Measurements from ENCODE around the gene HOATZ.

HOATZ gene

DNA sequence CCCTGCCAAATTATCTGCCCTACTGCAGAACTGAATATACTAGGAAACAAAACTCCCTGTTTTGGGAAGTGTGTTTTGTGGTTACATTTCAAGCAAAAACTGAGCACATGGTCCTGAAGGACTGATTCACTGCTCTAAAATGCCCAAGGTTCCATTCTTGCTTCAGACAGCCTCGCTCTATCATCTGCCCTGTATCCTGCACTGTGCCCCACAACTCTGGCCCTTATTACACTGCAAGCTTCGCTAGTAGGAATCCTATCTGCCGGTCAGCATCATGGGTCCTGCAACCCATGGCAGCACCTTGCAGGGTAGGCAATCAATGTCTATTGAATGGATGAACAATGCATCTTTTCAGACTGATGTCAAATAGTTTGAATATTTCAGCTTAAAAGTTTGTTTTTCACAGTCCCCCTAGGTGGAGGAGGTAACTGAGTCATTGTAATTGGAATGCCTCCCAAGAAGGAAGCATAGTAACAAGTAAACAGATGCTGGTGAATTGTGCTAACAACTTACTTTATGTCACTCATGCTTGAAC is 47.3 kb downstream of the HOATZ start:
- no peak for DNase-seq (ENCODE audit: low read depth)
- TF ChIP-seq, protein P1, sequence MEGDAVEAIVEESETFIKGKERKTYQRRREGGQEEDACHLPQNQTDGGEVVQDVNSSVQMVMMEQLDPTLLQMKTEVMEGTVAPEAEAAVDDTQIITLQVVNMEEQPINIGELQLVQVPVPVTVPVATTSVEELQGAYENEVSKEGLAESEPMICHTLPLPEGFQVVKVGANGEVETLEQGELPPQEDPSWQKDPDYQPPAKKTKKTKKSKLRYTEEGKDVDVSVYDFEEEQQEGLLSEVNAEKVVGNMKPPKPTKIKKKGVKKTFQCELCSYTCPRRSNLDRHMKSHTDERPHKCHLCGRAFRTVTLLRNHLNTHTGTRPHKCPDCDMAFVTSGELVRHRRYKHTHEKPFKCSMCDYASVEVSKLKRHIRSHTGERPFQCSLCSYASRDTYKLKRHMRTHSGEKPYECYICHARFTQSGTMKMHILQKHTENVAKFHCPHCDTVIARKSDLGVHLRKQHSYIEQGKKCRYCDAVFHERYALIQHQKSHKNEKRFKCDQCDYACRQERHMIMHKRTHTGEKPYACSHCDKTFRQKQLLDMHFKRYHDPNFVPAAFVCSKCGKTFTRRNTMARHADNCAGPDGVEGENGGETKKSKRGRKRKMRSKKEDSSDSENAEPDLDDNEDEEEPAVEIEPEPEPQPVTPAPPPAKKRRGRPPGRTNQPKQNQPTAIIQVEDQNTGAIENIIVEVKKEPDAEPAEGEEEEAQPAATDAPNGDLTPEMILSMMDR (IDR thresholded peaks at IDR 0.05; ENCODE audit: control insufficient read depth, extremely low read depth, insufficient read depth): no peak
- H3K4me3 ChIP-seq (ENCODE audit: low read depth, low read length): no peak overlapping the region

DNA sequence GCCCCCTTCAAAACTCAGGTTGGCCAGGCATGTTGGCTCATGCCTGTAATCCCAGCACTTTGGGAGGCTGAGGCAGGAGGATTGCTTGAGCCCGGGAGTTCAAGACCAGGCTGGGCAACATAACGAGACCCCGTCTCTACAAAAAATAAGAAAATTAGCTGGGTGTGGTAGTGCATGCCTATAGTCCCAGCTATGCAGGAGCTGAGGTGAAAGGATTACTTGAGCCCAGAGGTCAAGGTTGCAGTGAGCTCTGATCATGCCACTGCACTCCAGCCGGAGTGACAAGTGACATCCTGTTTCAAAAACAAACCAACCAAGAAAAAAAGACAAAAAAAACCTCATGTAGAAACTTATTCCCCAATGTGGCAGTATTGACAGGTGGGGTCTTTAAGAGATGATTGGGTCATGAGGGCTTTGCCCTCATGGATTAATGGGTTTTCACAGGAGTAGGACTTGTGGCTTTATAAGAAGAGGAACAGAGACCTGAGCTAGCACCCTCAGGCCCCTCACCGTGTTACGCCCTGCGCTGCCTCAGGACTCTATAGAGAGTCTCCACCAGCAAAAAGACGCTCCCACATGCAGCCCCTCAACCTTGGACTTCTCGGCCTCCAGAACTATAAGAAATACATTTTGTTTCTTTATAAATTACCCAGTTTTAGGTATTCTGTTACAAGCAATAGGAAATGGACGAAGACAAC is 48.3 kb downstream of the HOATZ start:
- H3K4me3 ChIP-seq (ENCODE audit: low read depth, low read length): no peak overlapping the region
- TF ChIP-seq, protein P1 (IDR thresholded peaks at IDR 0.05; ENCODE audit: control insufficient read depth, extremely low read depth, insufficient read depth): no peak
- no peak for DNase-seq (ENCODE audit: low read depth)

DNA sequence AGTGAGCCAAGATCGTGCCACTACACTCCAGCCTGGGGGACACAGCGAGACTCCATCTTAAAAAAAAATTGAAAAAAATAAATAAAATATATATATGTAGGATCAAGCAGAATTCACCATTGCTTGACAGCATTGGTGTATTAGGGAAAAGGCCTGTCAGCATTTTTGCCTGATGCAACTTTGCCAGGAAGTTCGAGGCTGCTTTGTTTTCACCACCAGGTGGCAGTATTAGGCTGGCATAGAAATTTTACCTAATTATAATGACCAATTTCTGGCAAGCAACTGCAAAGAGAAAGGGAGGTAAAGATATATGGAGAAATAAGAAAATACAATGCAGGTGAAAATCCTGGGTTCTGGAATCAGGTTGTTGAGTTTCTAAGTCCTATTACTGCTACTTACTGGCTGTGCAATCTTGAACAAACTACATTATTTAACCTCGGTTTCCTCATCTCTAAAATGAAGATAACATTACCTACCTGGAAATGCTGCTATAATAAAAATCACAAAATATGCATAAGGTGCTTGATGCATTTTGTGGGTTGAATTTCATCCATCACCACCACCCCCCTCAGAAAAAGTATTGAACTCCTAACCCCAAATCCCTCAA is 50.6 kb downstream of the HOATZ start:
- TF ChIP-seq, protein P1 (IDR thresholded peaks at IDR 0.05; ENCODE audit: control insufficient read depth, extremely low read depth, insufficient read depth): peak; percentile 82
- H3K4me3 ChIP-seq (ENCODE audit: low read depth, low read length): no peak overlapping the region

DNA sequence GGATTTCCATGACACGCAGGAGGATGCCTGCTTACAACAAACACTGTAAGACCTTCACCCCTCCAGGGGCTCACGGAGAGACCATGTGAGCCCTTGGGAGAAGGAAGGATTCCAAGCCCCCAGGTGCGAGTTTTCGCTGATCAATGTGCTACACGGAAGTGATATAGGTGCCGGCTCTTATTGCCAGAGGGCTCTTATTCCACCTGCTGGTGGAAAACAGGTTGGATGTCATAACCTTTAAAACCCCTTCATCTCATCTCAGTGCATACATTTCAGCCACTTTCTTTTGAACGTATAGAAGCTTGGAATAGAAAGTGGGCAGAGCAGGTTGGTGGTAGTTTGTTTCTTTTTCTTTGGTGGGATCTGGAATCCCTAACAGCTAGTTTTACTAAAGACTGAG is 51.7 kb downstream of the HOATZ start:
- DNase-seq (ENCODE audit: low read depth): no peak
- TF ChIP-seq, protein P1 (IDR thresholded peaks at IDR 0.05; ENCODE audit: control insufficient read depth, extremely low read depth, insufficient read depth): no peak
- H3K4me3 ChIP-seq (ENCODE audit: low read depth, low read length): no peak overlapping the region

More for the DNA sequence above, 50.6 kb downstream of the HOATZ start:
- peak; percentile 46 for DNase-seq (ENCODE audit: low read depth)

DNA sequence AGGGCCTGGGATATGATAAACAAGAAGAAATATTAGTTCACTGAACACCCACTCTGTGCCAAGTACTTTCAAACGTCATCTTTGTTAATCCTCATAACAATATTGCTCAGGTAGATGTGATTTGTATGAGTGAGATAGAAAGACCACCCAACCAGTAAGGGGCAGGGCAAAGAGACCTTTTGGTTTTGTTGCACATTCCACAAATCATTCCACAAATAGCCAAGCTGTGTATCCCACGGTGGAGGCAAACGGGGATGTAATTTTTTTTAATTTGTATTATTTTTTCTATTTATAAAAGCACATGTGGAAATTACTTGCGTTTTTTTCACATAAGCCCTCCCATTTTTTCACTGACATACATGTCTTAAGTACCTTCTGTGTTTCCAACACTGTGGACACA is 54.9 kb downstream of the HOATZ start:
- no peak for DNase-seq (ENCODE audit: low read depth)
- H3K4me3 ChIP-seq (ENCODE audit: low read depth, low read length): no peak overlapping the region
- TF ChIP-seq, protein P1 (IDR thresholded peaks at IDR 0.05; ENCODE audit: control insufficient read depth, extremely low read depth, insufficient read depth): no peak

DNA sequence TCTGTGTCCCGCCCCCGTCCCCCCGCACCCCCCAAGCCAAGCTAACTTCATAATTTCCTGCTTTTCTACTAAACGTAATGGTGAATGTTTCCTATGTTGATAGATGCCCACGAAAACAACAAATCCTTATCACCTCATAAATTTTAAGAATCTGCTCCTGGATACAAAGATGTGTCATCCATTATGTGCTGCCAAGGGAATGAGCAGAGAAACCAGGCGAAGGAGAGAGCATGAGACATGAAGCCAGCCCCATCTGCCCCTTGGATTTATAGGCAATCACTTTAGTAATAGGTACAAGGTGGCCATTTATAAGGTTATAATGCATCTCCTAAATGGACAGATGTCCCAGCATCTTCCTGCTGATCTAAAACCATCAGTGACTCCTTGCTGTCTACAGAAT is 56.2 kb downstream of the HOATZ start:
- TF ChIP-seq, protein P1 (IDR thresholded peaks at IDR 0.05; ENCODE audit: control insufficient read depth, extremely low read depth, insufficient read depth): no peak
- no peak for DNase-seq (ENCODE audit: low read depth)

More for the DNA sequence above, 56.2 kb downstream of the HOATZ start:
- H3K4me3 ChIP-seq (ENCODE audit: low read depth, low read length): no peak overlapping the region

All from LNCaP clone FGC (cell line).